NT2/D1 (cell line): ENCODE measurements around the gene ANO9.

ENCODE experiments used
- DNase-seq: peaks from one replicate; pipeline ENCODE4 v3.0.0-alpha.2; 2011; ENCODE audit warnings: low read depth, low spot score
- H3K27me3 ChIP-seq: 2 replicates; pipeline ENCODE4 v1.6.0; 2011; ENCODE audit warnings: mild to moderate bottlenecking; ENCODE audit not compliant: insufficient read length, insufficient read depth
- H3K36me3 ChIP-seq: 2 replicates; pipeline ENCODE4 v1.6.1; 2011; ENCODE audit warnings: mild to moderate bottlenecking, low read length, mixed read lengths; ENCODE audit not compliant: insufficient read depth, insufficient read length
- H3K4me1 ChIP-seq: 2 replicates; pipeline ENCODE4 v1.5.1; 2011; ENCODE audit not compliant: insufficient read depth, insufficient read length
- H3K4me3 ChIP-seq: 2 replicates; pipeline ENCODE4 v1.5.1; 2011; ENCODE audit warnings: low read depth; ENCODE audit not compliant: insufficient read length
- H3K9ac ChIP-seq: 2 replicates; pipeline ENCODE4 v1.6.0; 2011; ENCODE audit warnings: low read depth; ENCODE audit not compliant: insufficient read length
- H3K9me3 ChIP-seq: 2 replicates; pipeline ENCODE4 v1.5.1; 2011; ENCODE audit warnings: mild to moderate bottlenecking, low read length; ENCODE audit not compliant: insufficient read depth
- SUZ12 ChIP-seq: IDR thresholded peaks from 2 replicates; pipeline ENCODE4 v1.6.1; 2011; ENCODE audit not compliant: insufficient read length, insufficient read depth; ENCODE audit errors: extremely low read depth
- YY1 ChIP-seq: IDR thresholded peaks from 2 replicates; pipeline ENCODE4 v1.6.1; 2011; ENCODE audit not compliant: insufficient read length, insufficient read depth
- ZNF274 ChIP-seq: IDR thresholded peaks from 2 replicates; pipeline ENCODE4 v1.6.1; 2011; ENCODE audit warnings: mild to moderate bottlenecking, low read depth, low read length

Gene ANO9

DNA sequence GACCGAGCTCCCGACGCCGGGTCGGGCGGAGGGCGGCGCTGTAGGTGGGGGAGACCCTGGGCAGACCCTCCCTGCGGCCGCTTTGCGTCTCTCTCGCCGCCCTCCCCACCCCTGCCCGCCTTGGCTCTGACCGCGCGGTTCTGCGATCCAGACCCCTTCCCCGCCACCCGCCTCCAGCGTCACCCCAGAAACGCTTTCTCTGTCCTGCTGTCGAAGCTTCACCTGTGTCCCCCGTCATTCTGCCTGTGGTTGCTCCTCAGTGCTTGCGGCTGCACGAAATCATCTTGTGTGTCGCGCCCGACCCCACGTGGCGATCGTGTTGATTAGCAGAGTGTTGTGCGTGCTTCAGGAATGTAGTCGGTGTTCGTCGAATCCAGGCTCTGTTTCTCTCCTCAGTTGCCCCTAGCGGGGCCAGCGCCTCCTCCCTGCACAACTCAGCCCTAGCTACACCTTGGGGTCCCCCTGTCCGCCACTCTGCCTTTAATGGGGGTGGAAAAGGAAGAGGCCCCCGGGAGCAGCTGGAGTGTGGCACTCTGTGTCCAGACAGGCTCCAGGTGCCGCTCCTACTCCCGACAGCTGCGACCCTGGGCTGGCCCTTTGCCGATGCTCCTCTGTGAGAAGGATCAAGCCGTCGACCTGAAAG is 9.1 kb upstream of the ANO9 start:
- Histone ChIP-seq H3K9me3 (no peaks in the 10 kb centered on the region), H3K9ac (peak overlapping the region; percentile 98), H3K36me3 (peaks cover 47% of the 10 kb centered on the region), H3K4me1 (peaks cover 40% of the 10 kb centered on the region), H3K27me3 (no peaks in the 10 kb centered on the region), H3K4me3 (peak overlapping the region; percentile 98)
- TF ChIP-seq ZNF274: no peak
- no peak for TF ChIP-seq YY1
- TF ChIP-seq SUZ12: no peak
- DNase-seq: peak; percentile 39

- Histone ChIP-seq H3K27me3 (no peaks in the 10 kb centered on the region), H3K9me3 (no peaks in the 10 kb centered on the region), H3K4me3 (peak within 1 kb of the TSS; percentile 98), H3K4me1 (peaks cover 38% of the 10 kb centered on the region), H3K9ac (peak within 1 kb of the TSS; percentile 98), H3K36me3 (peaks cover 40% of the 10 kb centered on the region)
- no peak for TF ChIP-seq YY1
- no peak for TF ChIP-seq ZNF274
- TF ChIP-seq SUZ12: no peak
- DNase-seq: peak; percentile 98
Observed at GRCh38 chr11:449889-450808, 8.3 kb upstream of the ANO9 start, which contains the start of gene PTDSS2. Gene PTDSS2 (plus strand): TSS chr11:450279. CDS start chr11:450456, 177 bp downstream.

DNA sequence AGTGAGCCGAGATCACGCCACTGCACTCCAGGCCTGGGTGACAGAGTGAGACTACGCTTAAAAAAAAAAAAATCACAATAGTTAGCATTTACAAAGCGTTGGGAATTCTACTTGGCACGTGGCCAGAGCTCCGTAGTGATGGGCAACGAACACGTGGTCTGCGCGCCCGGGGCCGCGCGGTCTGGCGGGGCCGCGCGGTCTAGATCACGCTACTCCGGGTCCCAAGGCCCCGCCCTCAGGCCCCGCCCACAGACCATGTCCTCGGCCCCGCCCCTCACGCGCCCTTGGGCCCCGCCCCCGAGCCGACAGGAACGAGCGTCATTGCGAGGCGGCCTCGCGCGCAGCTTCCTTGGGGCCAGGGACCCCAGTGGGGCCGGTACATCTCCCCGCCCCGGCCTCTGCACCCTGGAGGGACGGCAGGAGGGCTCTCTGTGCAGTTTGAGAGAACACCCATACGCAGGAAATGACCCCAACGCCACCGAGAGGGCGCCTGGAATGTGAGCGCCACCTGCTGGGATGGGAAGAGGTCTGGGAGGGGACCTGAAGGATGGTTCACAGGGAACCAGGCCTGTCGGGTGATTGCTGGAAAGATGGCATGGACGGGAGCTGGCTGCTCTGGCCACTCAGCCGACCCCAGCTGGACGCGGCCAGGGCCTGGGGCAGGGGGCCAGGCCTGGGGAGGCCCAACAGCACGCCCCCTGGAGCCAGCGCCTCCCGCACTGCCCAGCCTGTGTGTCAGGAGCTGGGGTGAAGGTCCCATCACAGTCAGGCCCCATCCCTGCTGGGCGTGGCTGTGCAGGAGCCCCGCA is 6.3 kb upstream of the ANO9 start:
- Histone ChIP-seq H3K36me3 (peaks cover 20% of the 10 kb centered on the region), H3K27me3 (no peaks in the 10 kb centered on the region), H3K9ac (peak overlapping the region; percentile 98), H3K9me3 (no peaks in the 10 kb centered on the region), H3K4me3 (peak overlapping the region; percentile 70), H3K4me1 (peaks cover 29% of the 10 kb centered on the region)
- no peak for TF ChIP-seq ZNF274
- TF ChIP-seq YY1: no peak
- no peak for TF ChIP-seq SUZ12
- peak; percentile 90 for DNase-seq

DNA sequence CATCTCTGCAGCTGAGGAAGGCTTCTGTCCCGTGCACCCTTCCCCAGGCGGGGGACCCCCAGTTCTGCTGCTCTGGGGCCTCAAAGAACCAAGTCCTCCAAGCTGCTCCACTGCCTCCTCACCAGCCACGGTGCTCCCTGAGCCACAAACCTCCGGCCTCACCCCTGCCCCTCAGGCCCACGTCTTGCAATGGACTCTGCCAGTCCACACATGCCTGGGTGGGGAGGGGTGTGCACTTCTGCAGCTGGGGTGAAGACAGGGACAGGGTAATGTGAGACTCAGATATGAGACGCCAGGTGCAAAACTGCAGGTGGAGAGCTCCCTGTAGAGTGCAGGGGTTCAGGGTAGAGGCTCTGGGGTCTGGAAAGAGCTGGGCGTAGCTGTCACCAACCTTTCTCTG is 5.1 kb upstream of the ANO9 start:
- TF ChIP-seq ZNF274 (no peak), SUZ12 (no peak), YY1 (no peak)
- no peaks in the 10 kb centered on the region for H3K27me3 ChIP-seq
- DNase-seq: no peak
- peak overlapping the region; percentile 44 for H3K9ac ChIP-seq
- H3K4me1 ChIP-seq: peaks cover 27% of the 10 kb centered on the region
- H3K9me3 ChIP-seq: no peaks in the 10 kb centered on the region
- no peak overlapping the region for H3K4me3 ChIP-seq
- H3K36me3 ChIP-seq: peaks cover 8% of the 10 kb centered on the region

GRCh38 chr11:445765-446588 is 4.2 kb upstream of the ANO9 start:
- H3K9me3 ChIP-seq: no peaks in the 10 kb centered on the region
- TF ChIP-seq SUZ12: no peak
- TF ChIP-seq YY1: no peak
- no peak for TF ChIP-seq ZNF274
- no peaks in the 10 kb centered on the region for H3K27me3 ChIP-seq
- H3K4me1 ChIP-seq: peaks cover 19% of the 10 kb centered on the region
- H3K9ac ChIP-seq: peak overlapping the region; percentile 44
- no peak for DNase-seq
- no peaks in the 10 kb centered on the region for H3K36me3 ChIP-seq
- H3K4me3 ChIP-seq: no peak overlapping the region

DNA sequence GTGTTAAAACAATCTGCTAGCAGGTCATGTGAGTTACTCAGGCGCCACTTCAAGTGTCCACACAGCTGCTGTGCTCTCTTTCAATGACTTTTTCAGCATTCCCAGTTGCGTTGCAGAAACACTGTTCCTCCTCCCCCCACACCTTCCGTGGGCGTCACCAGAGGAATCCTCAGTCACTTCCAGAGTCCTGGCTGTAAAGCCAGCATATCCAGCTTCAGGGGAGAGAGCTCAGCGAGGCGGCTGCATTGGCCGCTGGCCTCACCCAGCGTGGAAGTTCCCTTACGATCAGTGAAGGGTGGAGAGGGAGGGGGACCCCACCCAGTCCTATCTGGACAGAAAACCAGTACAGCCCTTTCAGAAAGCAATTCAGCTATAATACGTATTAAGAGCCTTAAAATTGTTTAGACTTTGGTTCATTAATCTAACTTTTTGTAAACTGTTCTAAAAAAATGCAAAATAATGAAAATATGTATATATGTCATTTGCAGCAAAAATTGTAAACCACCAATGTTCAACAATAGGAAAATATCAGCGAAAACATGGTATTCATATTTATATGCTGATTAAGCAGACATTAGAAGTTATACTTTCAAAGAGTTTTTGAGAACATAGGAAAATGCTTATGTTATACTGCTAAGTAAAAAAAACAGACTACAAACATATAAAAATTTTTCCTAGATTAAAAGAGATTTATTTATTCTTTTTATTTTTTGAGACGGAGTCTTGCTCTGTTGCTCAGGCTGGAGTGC is 2.8 kb upstream of the ANO9 start:
- no peak for DNase-seq
- no peak for TF ChIP-seq YY1
- no peak for TF ChIP-seq SUZ12
- no peak for TF ChIP-seq ZNF274
- Histone ChIP-seq H3K4me1 (peaks cover 24% of the 10 kb centered on the region), H3K4me3 (no peak overlapping the region), H3K9ac (no peak overlapping the region), H3K27me3 (no peaks in the 10 kb centered on the region), H3K36me3 (no peaks in the 10 kb centered on the region), H3K9me3 (no peaks in the 10 kb centered on the region)
